ENCODE data around the gene TJP1. TPM values are rescaled to one million over a fixed set of nuclear protein-coding genes. Genes with fewer than 3 reads are reported as not detected.

The TJP1 gene
- total RNA-seq, 1 donor from 2014 or later = 90.6 TPM

- Mint-ChIP-seq H3K9me3 (no peaks in the 10 kb centered on the region), H3K4me3 (peak overlapping the region; percentile 18), H3K4me1 (peaks cover 26% of the 10 kb centered on the region), H3K36me3 (ENCODE audit: low read depth) (no peaks in the 10 kb centered on the region), H3K27me3 (ENCODE audit: low read depth) (no peaks in the 10 kb centered on the region), H3K27ac (ENCODE audit: unreplicated experiment) (no peak overlapping the region)
- no peak for DNase-seq (ENCODE audit: low read depth, low spot score)
- no peak for TF ChIP-seq CTCF (conservative IDR thresholded peaks at IDR 0.05)
Observed at GRCh38 chr15:29825227-29825626, 3.0 kb upstream of the TJP1 start.

- H3K36me3 Mint-ChIP-seq (ENCODE audit: low read depth) = peaks cover 4% of the 10 kb centered on the region
Observed at GRCh38 chr15:29822684-29823459, 604 bp upstream of the TJP1 start.

GRCh38 chr15:29821416-29822099, 710 bp downstream of the TJP1 start:
- Mint-ChIP-seq H3K4me3 (peak overlapping the region; percentile 95), H3K36me3 (ENCODE audit: low read depth) (peaks cover 13% of the 10 kb centered on the region), H3K27ac (ENCODE audit: unreplicated experiment) (peak overlapping the region; percentile 89), H3K4me1 (peaks cover 48% of the 10 kb centered on the region), H3K27me3 (ENCODE audit: low read depth) (no peaks in the 10 kb centered on the region), H3K9me3 (peaks cover 2% of the 10 kb centered on the region)
- DNase-seq (ENCODE audit: low read depth, low spot score) = peak; percentile 53
- TF ChIP-seq CTCF (conservative IDR thresholded peaks at IDR 0.05) = peak; percentile 43

More at GRCh38 chr15:29822684-29823459, 604 bp upstream of the TJP1 start:
- TF ChIP-seq CTCF (conservative IDR thresholded peaks at IDR 0.05) = no peak
- H3K4me1 Mint-ChIP-seq = peaks cover 37% of the 10 kb centered on the region
- no peaks in the 10 kb centered on the region for H3K9me3 Mint-ChIP-seq
- peak overlapping the region; percentile 95 for H3K27ac Mint-ChIP-seq (ENCODE audit: unreplicated experiment)
- DNase-seq (ENCODE audit: low read depth, low spot score) = no peak
- H3K4me3 Mint-ChIP-seq = peak overlapping the region; percentile 95
- no peaks in the 10 kb centered on the region for H3K27me3 Mint-ChIP-seq (ENCODE audit: low read depth)

GRCh38 chr15:29820394-29821154, 1.7 kb downstream of the TJP1 start:
- no peak overlapping the region for H3K27ac Mint-ChIP-seq (ENCODE audit: unreplicated experiment)

More at GRCh38 chr15:29820394-29821154, 1.7 kb downstream of the TJP1 start:
- peaks cover 13% of the 10 kb centered on the region for H3K36me3 Mint-ChIP-seq (ENCODE audit: low read depth)
- TF ChIP-seq CTCF (conservative IDR thresholded peaks at IDR 0.05) = no peak
- no peak for DNase-seq (ENCODE audit: low read depth, low spot score)
- no peaks in the 10 kb centered on the region for H3K27me3 Mint-ChIP-seq (ENCODE audit: low read depth)
- peak overlapping the region; percentile 91 for H3K4me3 Mint-ChIP-seq
- peaks cover 54% of the 10 kb centered on the region for H3K4me1 Mint-ChIP-seq
- H3K9me3 Mint-ChIP-seq = peaks cover 2% of the 10 kb centered on the region

Measured in neural crest cell (in vitro differentiated cells).